DMS153 (cell line): ENCODE measurements around the gene DOCK9.
A peak's percentile ranks its signal among the peaks of the same experiment; 100 is the strongest.

Experiments
- DNase-seq: peaks from one replicate; lab custom pipeline; 2025; lab: John Stamatoyannopoulos, UW

The DOCK9 gene

GRCh38 chr13:98886587-98887230 is 91.2 kb downstream of the DOCK9 start:
- no peak for DNase-seq

GRCh38 chr13:98885600-98885999 is 92.3 kb downstream of the DOCK9 start:
- no peak for DNase-seq

- no peak for DNase-seq
Observed at GRCh38 chr13:98883998-98884397, 93.9 kb downstream of the DOCK9 start.

GRCh38 chr13:98881390-98881789 is 96.5 kb downstream of the DOCK9 start:
- DNase-seq: no peak

GRCh38 chr13:98880677-98881076 is 97.2 kb downstream of the DOCK9 start:
- DNase-seq: no peak

- peak; percentile 77 for DNase-seq
Observed at GRCh38 chr13:98879957-98880356, 97.9 kb downstream of the DOCK9 start.

GRCh38 chr13:98879127-98879520 is 98.7 kb downstream of the DOCK9 start:
- DNase-seq: no peak

GRCh38 chr13:98878486-98879126 is 99.3 kb downstream of the DOCK9 start:
- DNase-seq: no peak

GRCh38 chr13:98877936-98878335 is 99.9 kb downstream of the DOCK9 start:
- DNase-seq: no peak

- DNase-seq: no peak
Observed at GRCh38 chr13:98877466-98877865, 100.4 kb downstream of the DOCK9 start.

GRCh38 chr13:98875146-98875729 is 102.6 kb downstream of the DOCK9 start:
- DNase-seq: no peak

- DNase-seq: no peak
Observed at GRCh38 chr13:98874029-98874397, 103.9 kb downstream of the DOCK9 start.

GRCh38 chr13:98873377-98874028 is 104.4 kb downstream of the DOCK9 start:
- DNase-seq: no peak

- no peak for DNase-seq
Observed at GRCh38 chr13:98871727-98872126, 106.1 kb downstream of the DOCK9 start.

- DNase-seq: no peak
Observed at GRCh38 chr13:98869408-98870090, 108.3 kb downstream of the DOCK9 start.

GRCh38 chr13:98868932-98869331 is 108.9 kb downstream of the DOCK9 start:
- no peak for DNase-seq

GRCh38 chr13:98866882-98867281 is 111.0 kb downstream of the DOCK9 start:
- no peak for DNase-seq

- no peak for DNase-seq
Observed at GRCh38 chr13:98860491-98860890, 117.4 kb downstream of the DOCK9 start.

GRCh38 chr13:98858191-98858590 is 119.7 kb downstream of the DOCK9 start:
- no peak for DNase-seq

- DNase-seq: no peak
Observed at GRCh38 chr13:98856983-98857382, 120.9 kb downstream of the DOCK9 start.

GRCh38 chr13:98854448-98854847 is 123.4 kb downstream of the DOCK9 start:
- no peak for DNase-seq

GRCh38 chr13:98853771-98854221 is 124.1 kb downstream of the DOCK9 start:
- no peak for DNase-seq
